Lower lobe of right lung (tissue), 2 donors: ENCODE results near the gene CA5B. TPM values are rescaled to one million over a fixed set of nuclear protein-coding genes. Genes with fewer than 3 reads are reported as not detected.
"Not testable (repeated sequence)": the region's sequence is repeated elsewhere in the genome, so short reads cannot be mapped to it uniquely, and the experiment has no call there.

ENCODE experiments used
- ATAC-seq, 2 donors: fragments of 200-7000 bp; cut with Tn5 transposase; one replicate each; pipeline ENCODE4 v1.9.1; 2020 to 2022; ENCODE audit warnings: mild to moderate bottlenecking in 2 of 2, moderate library complexity in 2 of 2
- DNase-seq: peaks from one replicate; pipeline ENCODE4 v3.0.0-alpha.2; 2020
- H3K27ac ChIP-seq: fragments of 200-600 bp; one replicate; pipeline ENCODE4 v1.8.0; 2022
- H3K27me3 ChIP-seq: fragments of 200-600 bp; one replicate; pipeline ENCODE4 v1.8.0; 2022; ENCODE audit warnings: low read depth
- H3K36me3 ChIP-seq: fragments of 200-600 bp; one replicate; pipeline ENCODE4 v1.8.0; 2022; ENCODE audit warnings: mild to moderate bottlenecking
- H3K4me1 ChIP-seq: fragments of 200-600 bp; one replicate; pipeline ENCODE4 v1.8.0; 2022
- H3K4me3 ChIP-seq: fragments of 200-600 bp; one replicate; pipeline ENCODE4 v1.8.0; 2022; ENCODE audit warnings: mild to moderate bottlenecking
- H3K9me3 ChIP-seq: fragments of 200-600 bp; one replicate; pipeline ENCODE4 v1.8.0; 2022
- intact Hi-C: fragments of 100-400 bp; cut with DNase I; formaldehyde crosslinking; loops from one replicate; pipeline ENCODE4 v1.11.0; 2022
- long read RNA-seq: library from polyadenylated mRNA; unstranded; transcript quantifications from one replicate; pipeline ENCODE4 v2.0.0, GENCODE V29; 2021
- total RNA-seq: library from RNA; stranded (reverse); fragmentation: NEBNext Ultra II Directional; extraction: Animal tissue kit (Norgen Biotek cat#: 25700); gene quantifications from one replicate; pipeline ENCODE4 v1.2.1, GENCODE V29; 2021
- TF ChIP-seq, protein P1 (sequence below): fragments of 200-600 bp; IDR thresholded peaks from one replicate; pipeline ENCODE4 v1.8.0; 2022; ENCODE audit warnings: antibody characterized with exemption, mild to moderate bottlenecking
- donor health status: DM: no; HTN: yes; CAD: no; lungs with severe emphysema.

CA5B gene, protein sequence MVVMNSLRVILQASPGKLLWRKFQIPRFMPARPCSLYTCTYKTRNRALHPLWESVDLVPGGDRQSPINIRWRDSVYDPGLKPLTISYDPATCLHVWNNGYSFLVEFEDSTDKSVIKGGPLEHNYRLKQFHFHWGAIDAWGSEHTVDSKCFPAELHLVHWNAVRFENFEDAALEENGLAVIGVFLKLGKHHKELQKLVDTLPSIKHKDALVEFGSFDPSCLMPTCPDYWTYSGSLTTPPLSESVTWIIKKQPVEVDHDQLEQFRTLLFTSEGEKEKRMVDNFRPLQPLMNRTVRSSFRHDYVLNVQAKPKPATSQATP
- 12.6 TPM for total RNA-seq
- long read RNA-seq, partial matches to known transcripts = 0 of 6 reads
- long read RNA-seq, other reads (novel, unspliced or antisense) = 6 of 6 reads

DNA sequence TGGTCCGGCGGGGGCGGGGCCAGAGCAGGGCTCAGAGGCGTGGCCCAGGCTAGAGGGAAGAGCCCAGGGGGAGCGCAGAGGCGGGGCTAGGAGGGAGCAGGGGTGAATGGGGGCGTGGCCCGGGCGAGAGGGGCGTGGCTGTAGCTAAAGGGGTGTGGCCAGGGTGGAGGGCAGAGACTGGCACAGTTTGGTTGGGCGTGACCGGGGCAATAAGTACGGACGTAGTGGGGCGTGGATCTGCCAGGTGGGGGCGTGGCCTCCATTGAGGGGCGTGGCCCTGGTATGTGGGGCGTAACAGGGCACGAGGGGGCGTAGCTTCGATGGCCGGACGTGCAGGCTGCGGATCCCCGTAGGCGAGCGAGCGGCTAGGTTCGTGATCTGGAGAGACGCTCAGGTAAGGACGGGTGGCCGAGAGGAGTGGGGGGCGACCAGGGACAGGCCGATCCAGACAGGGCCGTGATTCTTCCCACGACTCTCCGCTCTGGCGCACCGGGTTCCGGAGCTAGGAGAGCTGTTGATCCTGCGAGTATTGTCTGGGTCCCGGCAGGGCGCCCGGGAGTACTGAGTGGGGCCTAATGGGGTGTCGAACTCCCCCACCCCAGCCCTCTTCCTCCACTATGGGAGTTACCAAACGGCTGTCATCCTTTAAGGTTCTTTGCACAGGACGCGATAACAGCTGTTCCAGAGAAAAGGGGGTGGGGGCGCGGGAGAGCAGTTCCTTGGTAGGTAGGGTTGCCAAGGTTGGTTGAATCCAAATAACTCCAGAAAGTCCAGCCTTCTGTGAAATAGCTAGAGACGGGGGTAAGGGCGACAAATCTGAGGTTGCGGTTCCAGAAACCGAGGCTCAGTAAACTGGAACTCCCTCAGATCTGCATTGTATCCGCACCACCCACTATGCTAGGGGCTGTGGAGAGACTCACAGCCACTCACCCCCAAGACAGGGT is at the start of gene CA5B:
Gene CA5B, plus strand, starts transcription at position 312 of the 944 bp plus-strand sequence. CDS start 11,754 bp downstream, outside the sequence.
- TF ChIP-seq, protein P1, sequence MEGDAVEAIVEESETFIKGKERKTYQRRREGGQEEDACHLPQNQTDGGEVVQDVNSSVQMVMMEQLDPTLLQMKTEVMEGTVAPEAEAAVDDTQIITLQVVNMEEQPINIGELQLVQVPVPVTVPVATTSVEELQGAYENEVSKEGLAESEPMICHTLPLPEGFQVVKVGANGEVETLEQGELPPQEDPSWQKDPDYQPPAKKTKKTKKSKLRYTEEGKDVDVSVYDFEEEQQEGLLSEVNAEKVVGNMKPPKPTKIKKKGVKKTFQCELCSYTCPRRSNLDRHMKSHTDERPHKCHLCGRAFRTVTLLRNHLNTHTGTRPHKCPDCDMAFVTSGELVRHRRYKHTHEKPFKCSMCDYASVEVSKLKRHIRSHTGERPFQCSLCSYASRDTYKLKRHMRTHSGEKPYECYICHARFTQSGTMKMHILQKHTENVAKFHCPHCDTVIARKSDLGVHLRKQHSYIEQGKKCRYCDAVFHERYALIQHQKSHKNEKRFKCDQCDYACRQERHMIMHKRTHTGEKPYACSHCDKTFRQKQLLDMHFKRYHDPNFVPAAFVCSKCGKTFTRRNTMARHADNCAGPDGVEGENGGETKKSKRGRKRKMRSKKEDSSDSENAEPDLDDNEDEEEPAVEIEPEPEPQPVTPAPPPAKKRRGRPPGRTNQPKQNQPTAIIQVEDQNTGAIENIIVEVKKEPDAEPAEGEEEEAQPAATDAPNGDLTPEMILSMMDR = no peak
- H3K27ac ChIP-seq = peak within 1 kb of the TSS; percentile 64
- DNase-seq (peak; percentile 94), ATAC-seq (peak; percentile 99 to 100)
- no peaks in the 10 kb centered on the region for H3K27me3 ChIP-seq
- H3K4me1 ChIP-seq = no peaks in the 10 kb centered on the region
- intact Hi-C loops = no loop called here
- peak within 1 kb of the TSS; percentile 60 for H3K4me3 ChIP-seq
- H3K36me3 ChIP-seq = no peaks in the 10 kb centered on the region
- H3K9me3 ChIP-seq = no peaks in the 10 kb centered on the region

DNA sequence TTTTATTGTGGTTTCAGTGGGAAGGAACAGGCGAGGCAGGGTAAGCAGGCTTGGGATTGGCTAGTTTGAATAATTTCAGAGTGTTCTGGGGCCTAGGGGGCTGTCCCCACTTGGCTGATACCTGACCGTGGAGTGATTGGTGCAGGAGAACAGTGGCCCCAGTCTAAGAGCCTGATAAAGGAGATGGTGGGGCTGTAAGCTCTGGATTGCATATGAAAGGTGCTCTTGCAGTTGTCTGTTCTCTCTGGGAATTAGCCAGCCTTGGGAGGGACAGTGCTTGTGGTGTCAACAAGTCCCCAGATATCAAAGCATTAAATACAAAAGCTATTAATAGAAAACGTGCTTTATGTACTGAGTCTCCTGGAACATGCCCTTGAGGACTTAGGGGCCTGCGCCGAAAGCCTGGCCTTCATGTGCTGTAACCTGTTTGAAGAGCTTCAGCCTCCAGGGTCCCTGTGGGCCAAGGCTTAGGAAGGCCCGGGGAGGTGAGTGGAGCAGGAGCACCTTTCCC is 43.1 kb upstream of the CA5B start:
- DNase-seq = no peak
- peaks cover 10% of the 10 kb centered on the region for H3K36me3 ChIP-seq
- H3K4me1 ChIP-seq = no peaks in the 10 kb centered on the region
- H3K27ac ChIP-seq = no peak overlapping the region
- ATAC-seq = no peak
- no peak overlapping the region for H3K4me3 ChIP-seq
- intact Hi-C loops = no loop called here
- H3K9me3 ChIP-seq = no peaks in the 10 kb centered on the region
- TF ChIP-seq, protein P1 = no peak
- no peaks in the 10 kb centered on the region for H3K27me3 ChIP-seq

DNA sequence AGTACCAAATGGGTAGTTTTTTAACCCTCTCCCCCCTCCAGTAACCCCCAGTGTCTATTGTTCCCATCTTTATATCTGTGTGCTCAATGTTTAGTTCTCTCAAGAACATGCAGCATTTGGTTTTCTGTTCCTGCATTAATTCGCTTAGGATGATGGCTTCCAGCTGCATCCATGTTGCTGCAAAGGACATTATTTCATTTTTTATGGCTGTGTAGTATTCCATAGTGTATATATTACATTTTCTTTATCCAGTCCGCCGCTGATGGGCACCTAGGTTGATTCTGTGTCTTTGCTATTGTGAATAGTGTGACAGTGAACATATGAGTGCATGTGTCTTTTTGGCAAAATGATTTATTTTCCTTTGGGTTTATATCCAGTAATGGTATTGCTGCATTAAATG is 41.6 kb upstream of the CA5B start:
- TF ChIP-seq, protein P1 = no peak
- DNase-seq (no peak), ATAC-seq (no peak)
- no peak overlapping the region for H3K27ac ChIP-seq
- no peaks in the 10 kb centered on the region for H3K4me1 ChIP-seq
- H3K4me3 ChIP-seq = no peak overlapping the region
- intact Hi-C loops = no loop called here
- H3K27me3 ChIP-seq = no peaks in the 10 kb centered on the region
- H3K36me3 ChIP-seq = no peaks in the 10 kb centered on the region
- H3K9me3 ChIP-seq = no peaks in the 10 kb centered on the region

DNA sequence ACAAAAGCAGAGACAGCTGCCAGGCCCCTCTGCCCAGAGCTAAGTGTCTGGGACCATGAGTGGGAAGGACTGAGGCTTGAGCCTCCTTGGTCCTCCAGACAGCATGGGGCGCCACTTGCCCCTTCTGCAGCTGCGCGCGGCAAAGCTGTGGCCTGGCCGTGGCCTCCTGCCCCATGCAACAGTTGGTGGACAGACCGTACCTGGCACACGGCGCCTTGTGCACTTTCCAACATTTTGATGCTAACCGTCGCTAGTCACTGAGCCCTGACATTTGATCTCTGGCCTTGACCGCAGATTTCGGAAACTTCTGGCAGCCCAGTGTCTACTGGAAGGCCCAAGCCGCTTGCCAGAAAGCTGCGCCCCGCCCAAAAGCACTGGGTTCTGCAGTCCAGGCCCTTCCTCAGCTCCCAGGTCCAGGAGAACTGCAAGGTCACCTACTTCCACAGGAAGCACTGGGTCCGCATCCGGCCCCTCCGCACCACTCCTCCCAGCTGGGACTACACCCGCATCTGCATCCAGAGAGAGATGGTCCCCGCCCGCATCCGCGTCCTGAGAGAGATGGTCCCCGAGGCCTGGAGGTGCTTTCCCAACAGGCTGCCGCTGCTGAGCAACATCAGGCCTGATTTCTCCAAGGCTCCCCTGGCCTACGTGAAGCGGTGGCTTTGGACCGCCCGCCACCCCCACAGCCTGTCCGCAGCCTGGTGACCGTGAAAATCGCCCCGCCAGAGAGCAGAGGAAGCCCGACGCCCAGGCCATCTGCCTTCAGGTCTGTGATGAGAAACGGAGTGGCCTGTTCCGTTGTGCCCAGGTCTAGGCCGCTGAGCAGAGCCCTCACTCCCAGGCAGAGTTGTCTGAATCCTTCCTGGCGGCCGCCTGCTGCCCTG is 35.3 kb upstream of the CA5B start:
- no peaks in the 10 kb centered on the region for H3K36me3 ChIP-seq
- no peaks in the 10 kb centered on the region for H3K4me1 ChIP-seq
- H3K27me3 ChIP-seq = no peaks in the 10 kb centered on the region
- ATAC-seq (no peak), DNase-seq (no peak)
- intact Hi-C loops = no loop called here
- no peaks in the 10 kb centered on the region for H3K9me3 ChIP-seq
- no peak overlapping the region for H3K4me3 ChIP-seq
- TF ChIP-seq, protein P1 = no peak
- no peak overlapping the region for H3K27ac ChIP-seq

DNA sequence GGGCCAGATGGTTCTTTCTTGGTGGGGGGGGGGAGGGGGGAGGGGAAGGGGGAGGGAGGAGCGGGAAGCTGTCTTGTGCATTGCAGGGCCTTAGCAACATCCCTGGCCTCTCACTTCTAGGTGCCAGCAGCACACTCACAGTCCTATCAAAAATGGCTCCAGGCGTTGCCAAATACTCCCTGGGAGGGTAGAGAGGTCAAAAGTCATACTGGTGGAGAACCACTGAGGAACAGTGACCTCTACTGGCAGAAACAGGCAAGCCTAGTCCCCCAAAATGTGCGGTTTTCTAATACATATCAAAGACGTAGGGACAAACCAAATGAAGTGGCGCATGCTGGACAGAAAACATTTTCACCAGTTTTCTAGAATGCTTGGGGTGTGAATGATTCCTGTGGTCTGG is 34.3 kb upstream of the CA5B start:
- H3K36me3 ChIP-seq, H3K27me3 ChIP-seq, H3K4me3 ChIP-seq, H3K27ac ChIP-seq, DNase-seq, H3K9me3 ChIP-seq, H3K4me1 ChIP-seq, intact Hi-C loops: not testable (repeated sequence)
- peak; percentile 54 to 75 for ATAC-seq

DNA sequence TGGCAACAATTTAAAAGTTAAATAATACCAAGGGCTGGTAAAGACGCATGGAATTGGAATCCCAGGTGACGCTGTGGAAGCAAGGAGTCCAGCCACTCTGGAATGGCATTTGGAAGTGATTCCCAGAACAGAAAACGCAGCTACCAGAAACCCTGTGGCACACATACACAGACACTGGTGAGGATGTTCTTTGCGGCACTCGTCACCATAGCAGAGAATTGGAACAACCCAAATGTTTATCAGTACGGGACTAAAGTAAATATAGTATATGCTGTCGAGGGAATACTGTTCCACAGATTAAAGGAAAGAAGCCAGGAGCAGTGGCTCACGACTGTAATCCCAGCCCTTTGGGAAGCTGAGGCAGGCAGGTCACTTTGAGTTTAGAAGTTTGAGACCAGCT is 33.8 kb upstream of the CA5B start:
- H3K27ac ChIP-seq, ATAC-seq, intact Hi-C loops, DNase-seq, H3K4me3 ChIP-seq, H3K36me3 ChIP-seq, H3K9me3 ChIP-seq, H3K4me1 ChIP-seq, H3K27me3 ChIP-seq: not testable (repeated sequence)
